Activated T-cell treated with anti-CD3 and anti-CD28 coated beads, Interleukin-2, amount 50 U/mL, for 72 hours (primary cell): ENCODE measurements around the gene NPIPB12. TPM values are rescaled to one million over a fixed set of nuclear protein-coding genes. Genes with fewer than 3 reads are reported as not detected.
"Not testable (repeated sequence)": the region's sequence is repeated elsewhere in the genome, so short reads cannot be mapped to it uniquely, and the experiment has no call there.

ENCODE experiments used
- ATAC-seq, 2 donors: fragments of 150-1000 bp; cut with Tn5 transposase; replicated peaks in 1 of 2; 2 replicates each; pipeline ENCODE4 v1.10.0; 2021; ENCODE audit warnings: moderate library complexity in 2 of 2, mild to moderate bottlenecking in 1 of 2
- DNase-seq, 2 donors: peaks; one replicate each; pipeline ENCODE4 v3.0.0; 2021 to 2022; ENCODE audit warnings: mixed read lengths in 1 of 2
- H3K27ac Mint-ChIP-seq: one replicate; pipeline ENCODE4 v1.8.0; 2022; ENCODE audit warnings: mild to moderate bottlenecking, moderate library complexity, mixed read lengths
- H3K27me3 Mint-ChIP-seq: one replicate; pipeline ENCODE4 v1.8.0; 2022; ENCODE audit warnings: low read depth, mixed read lengths
- H3K36me3 Mint-ChIP-seq, 2 donors: one replicate each; pipeline ENCODE4 v1.8.0; 2022; ENCODE audit warnings: mixed read lengths in 2 of 2, mild to moderate bottlenecking in 1 of 2; ENCODE audit not compliant: insufficient read depth in 2 of 2
- H3K4me1 Mint-ChIP-seq: one replicate; pipeline ENCODE4 v1.8.0; 2022; ENCODE audit warnings: low read depth, mixed read lengths
- H3K4me3 Mint-ChIP-seq, 2 donors: one replicate each; pipeline ENCODE4 v1.8.0; 2022; ENCODE audit warnings: mild to moderate bottlenecking in 2 of 2, mixed read lengths in 2 of 2, moderate library complexity in 2 of 2
- H3K9me3 Mint-ChIP-seq, 2 donors: one replicate each; pipeline ENCODE4 v1.8.0; 2022; ENCODE audit warnings: mixed read lengths in 2 of 2
- total RNA-seq, 2 donors: library from RNA; stranded (reverse); gene quantifications; one replicate each; pipeline ENCODE4 v1.2.3, GENCODE V29; 2022

Gene NPIPB12
- total RNA-seq: 10 to 100 TPM; 81.5 to 90.4 TPM

DNA sequence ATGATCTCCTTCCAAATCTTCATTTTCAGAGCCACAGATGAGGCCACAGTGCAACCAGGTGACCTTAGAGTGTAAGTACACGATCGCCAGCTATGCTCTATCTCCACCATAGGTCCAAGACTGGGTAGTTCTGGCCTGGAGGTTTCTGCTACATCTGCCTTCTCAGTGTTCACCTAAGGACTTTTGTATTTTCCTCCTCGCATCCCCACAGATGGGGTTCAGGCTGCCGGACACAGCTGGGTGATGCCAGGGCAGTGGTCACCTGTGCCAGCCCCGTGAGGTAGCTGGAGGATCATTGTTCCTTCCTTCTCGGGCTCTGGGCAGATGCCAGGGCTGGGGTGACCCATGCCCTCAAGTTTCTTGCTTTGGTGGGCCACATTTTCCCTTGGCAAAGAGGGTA lies at the start of gene NPIPB12:
Gene NPIPB12, minus strand, starts transcription at position 101 of the 400 bp plus-strand sequence.
- H3K27me3 Mint-ChIP-seq, DNase-seq, ATAC-seq, H3K36me3 Mint-ChIP-seq, H3K4me3 Mint-ChIP-seq, H3K4me1 Mint-ChIP-seq, H3K9me3 Mint-ChIP-seq, H3K27ac Mint-ChIP-seq: not testable (repeated sequence)

DNA sequence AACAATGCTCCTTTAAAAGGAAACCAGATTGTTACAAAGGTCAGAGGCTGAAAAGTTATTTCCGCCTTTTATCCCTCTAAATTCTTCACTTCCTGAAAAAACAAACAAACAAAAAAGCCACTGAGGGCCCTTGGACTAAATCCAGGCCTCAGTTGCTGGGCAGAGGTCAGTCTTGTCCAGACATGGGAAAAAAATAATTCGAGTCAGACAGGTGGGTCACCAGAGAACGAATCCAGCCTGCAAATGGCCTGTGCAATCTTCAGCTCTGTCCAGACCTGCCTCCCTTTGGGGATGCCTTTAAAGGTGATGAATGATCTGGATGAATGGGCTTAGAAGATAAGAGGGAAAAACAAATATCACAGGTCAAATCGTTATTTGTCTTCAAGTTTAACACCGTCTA lies 15.3 kb upstream of the NPIPB12 start:
- not testable (repeated sequence) for ATAC-seq, H3K4me3 Mint-ChIP-seq, DNase-seq, H3K9me3 Mint-ChIP-seq, H3K36me3 Mint-ChIP-seq, H3K4me1 Mint-ChIP-seq, H3K27me3 Mint-ChIP-seq, H3K27ac Mint-ChIP-seq

GRCh38 chr16:29482276-29482675 lies 23.9 kb downstream of the NPIPB12 start:
- not testable (repeated sequence) for ATAC-seq, H3K27ac Mint-ChIP-seq, H3K27me3 Mint-ChIP-seq, H3K4me1 Mint-ChIP-seq, H3K4me3 Mint-ChIP-seq, H3K9me3 Mint-ChIP-seq, H3K36me3 Mint-ChIP-seq
- DNase-seq: peak in 1 of 2 donors; percentile 0

GRCh38 chr16:29472065-29472464 lies 34.1 kb downstream of the NPIPB12 start:
- not testable (repeated sequence) for H3K9me3 Mint-ChIP-seq, H3K4me1 Mint-ChIP-seq, DNase-seq, H3K4me3 Mint-ChIP-seq, H3K27ac Mint-ChIP-seq, H3K36me3 Mint-ChIP-seq, H3K27me3 Mint-ChIP-seq
- peak; percentile 8 to 61 for ATAC-seq

- not testable (repeated sequence) for ATAC-seq, H3K27me3 Mint-ChIP-seq, H3K27ac Mint-ChIP-seq, H3K4me1 Mint-ChIP-seq, H3K9me3 Mint-ChIP-seq, H3K36me3 Mint-ChIP-seq, H3K4me3 Mint-ChIP-seq
- DNase-seq: peak in 1 of 2 donors; percentile 1
Observed at GRCh38 chr16:29469660-29470059, 36.5 kb downstream of the NPIPB12 start.

DNA sequence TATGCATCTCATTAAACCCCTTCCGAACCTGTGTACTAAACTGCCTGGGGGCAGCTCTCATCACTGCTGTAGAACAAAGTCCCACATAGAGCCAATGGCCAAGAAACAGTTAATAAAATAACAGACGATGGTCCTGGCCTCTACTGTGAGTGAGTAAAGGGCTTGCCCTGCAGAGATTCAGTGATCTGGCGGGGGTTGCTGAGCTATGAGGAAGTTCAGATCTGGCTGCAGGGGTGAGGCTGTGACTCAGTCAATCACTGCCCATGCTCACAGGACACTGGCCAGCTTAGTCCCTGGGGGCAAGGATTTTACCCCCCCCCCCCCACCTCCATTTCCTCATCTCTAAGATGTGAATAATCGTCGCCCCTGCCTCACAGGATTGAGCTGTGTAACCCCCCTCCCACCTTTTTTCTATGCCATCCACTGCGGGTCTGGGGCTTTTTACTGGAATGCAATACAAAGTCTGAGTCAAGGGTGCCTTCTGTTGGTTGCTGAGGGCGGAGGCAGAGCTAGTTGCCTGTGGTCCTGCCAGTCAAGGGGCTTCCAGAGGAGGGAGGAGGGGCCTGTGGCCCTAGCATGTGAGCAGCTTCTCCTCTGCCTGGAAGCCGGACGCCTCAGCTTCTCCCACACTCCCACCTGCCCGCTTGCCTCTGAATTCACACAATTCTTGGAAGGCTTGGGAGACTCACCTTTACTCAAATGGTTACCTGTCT lies 38.4 kb downstream of the NPIPB12 start:
- not testable (repeated sequence) for H3K36me3 Mint-ChIP-seq, H3K4me3 Mint-ChIP-seq, H3K9me3 Mint-ChIP-seq, H3K4me1 Mint-ChIP-seq, H3K27me3 Mint-ChIP-seq, H3K27ac Mint-ChIP-seq, DNase-seq
- peak; percentile 42 to 45 for ATAC-seq

- not testable (repeated sequence) for DNase-seq, H3K27me3 Mint-ChIP-seq, H3K4me1 Mint-ChIP-seq, H3K36me3 Mint-ChIP-seq, H3K27ac Mint-ChIP-seq, H3K9me3 Mint-ChIP-seq, H3K4me3 Mint-ChIP-seq
- ATAC-seq: peak; percentile 52 to 62
Observed at GRCh38 chr16:29466904-29467303, 39.3 kb downstream of the NPIPB12 start.

DNA sequence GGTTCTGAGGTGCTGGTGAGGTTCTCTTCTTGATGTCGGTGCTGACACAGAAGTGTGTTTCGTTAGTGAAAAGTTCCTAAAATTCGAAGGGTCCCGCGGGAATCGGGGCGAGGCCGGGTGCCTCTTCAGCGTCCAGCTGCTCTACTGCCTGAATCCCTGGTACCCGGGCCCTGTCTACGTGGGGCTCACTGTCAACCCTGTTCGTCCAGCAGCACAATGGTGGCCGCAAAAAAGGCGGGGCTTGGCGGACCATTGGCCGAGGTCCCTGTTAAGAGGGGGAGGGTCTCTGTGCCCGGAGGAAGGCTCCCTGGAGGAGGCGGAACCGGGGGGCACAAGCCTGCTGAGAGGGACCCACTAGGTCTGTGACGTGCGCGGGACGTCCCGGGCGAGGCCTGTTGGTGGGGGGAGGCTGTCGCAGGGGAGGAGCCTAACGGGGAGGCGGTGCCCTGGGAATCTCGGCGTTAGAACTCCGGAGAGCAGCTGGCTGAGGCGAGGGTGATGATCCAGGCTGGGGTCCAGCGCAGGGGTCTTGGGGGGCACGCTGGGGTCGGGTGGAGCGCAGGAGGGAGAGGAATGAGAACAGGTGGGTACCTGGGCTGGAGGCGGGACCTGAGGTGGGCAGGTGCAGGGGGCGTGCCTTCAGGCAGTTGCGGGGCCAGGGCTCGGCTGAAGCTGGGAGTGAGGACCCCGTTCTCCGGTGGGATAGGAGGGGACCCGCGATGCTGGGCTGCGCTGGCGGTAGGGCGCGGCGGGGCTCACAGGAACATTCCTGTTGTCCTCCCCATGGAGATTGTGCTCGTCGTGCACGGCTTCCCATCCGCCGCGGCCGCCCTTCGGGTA lies 40.0 kb downstream of the NPIPB12 start:
- H3K36me3 Mint-ChIP-seq, H3K4me3 Mint-ChIP-seq, H3K4me1 Mint-ChIP-seq, H3K27ac Mint-ChIP-seq, DNase-seq, H3K9me3 Mint-ChIP-seq, H3K27me3 Mint-ChIP-seq: not testable (repeated sequence)
- ATAC-seq: peak; percentile 47 to 69

GRCh38 chr16:29460647-29461030 lies 45.6 kb downstream of the NPIPB12 start:
- H3K4me3 Mint-ChIP-seq, H3K9me3 Mint-ChIP-seq, H3K4me1 Mint-ChIP-seq, H3K36me3 Mint-ChIP-seq, H3K27me3 Mint-ChIP-seq, H3K27ac Mint-ChIP-seq, ATAC-seq, DNase-seq: not testable (repeated sequence)

DNA sequence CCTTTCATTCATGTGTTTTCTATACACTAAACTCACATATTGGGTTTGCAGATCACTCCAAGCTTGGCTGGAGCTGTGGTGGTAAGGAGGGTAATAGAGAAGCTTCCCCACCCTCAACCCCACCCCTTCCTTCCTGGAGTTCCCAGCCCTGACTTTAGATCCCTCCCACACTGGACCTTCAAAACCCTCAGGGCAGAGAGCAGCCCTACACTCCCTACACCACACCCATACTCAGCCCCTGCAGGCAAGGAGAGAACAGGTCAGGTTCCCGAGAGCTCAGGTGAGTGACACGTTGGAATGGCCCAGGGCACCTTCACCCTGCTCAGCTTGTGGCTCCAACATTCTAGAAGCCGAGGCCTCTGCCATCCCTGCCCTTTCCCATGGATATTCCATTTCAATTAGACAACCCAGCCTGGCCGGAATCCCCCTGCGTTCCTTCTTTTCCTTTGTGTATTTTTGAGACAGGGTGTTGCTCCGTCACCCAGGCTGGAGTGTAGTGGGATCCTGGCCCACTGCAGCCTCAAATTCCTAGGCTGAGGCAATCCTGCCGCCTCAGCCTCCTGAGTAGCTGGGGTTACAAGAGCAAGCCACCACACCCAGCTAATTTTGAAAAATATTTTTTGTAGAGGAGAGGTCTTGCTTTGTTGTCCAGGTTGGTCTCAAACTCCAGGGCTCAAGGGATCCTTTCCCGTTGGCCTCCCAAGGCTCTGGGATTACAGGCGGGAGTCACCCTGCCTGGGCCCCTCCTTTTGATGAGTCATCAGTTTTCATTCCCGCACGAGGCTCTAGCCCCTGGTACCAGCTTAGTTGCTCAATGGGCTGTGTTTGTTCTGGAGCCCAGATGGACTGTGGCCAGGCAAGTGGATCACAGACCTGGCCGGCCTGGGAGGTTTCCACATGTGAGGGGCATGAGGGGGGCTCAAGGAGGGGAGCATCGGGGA lies 46.2 kb downstream of the NPIPB12 start, which contains the start of gene SULT1A4:
Gene SULT1A4, plus strand, starts transcription at position 208 of the 941 bp plus-strand sequence. CDS start 1,473 bp downstream, outside the sequence.
- DNase-seq, H3K9me3 Mint-ChIP-seq, ATAC-seq, H3K4me1 Mint-ChIP-seq, H3K27ac Mint-ChIP-seq, H3K4me3 Mint-ChIP-seq, H3K36me3 Mint-ChIP-seq, H3K27me3 Mint-ChIP-seq: not testable (repeated sequence)

- not testable (repeated sequence) for H3K9me3 Mint-ChIP-seq, H3K36me3 Mint-ChIP-seq, H3K27me3 Mint-ChIP-seq, H3K4me3 Mint-ChIP-seq, H3K27ac Mint-ChIP-seq, DNase-seq, ATAC-seq, H3K4me1 Mint-ChIP-seq
Observed at GRCh38 chr16:29457660-29458059, 48.5 kb downstream of the NPIPB12 start.

- not testable (repeated sequence) for H3K4me3 Mint-ChIP-seq, DNase-seq, H3K27me3 Mint-ChIP-seq, H3K27ac Mint-ChIP-seq, H3K9me3 Mint-ChIP-seq, H3K36me3 Mint-ChIP-seq, H3K4me1 Mint-ChIP-seq
- peak; percentile 76 to 77 for ATAC-seq
Observed at GRCh38 chr16:29454828-29455227, 51.4 kb downstream of the NPIPB12 start.

GRCh38 chr16:29454269-29454668 lies 51.9 kb downstream of the NPIPB12 start, which contains the start of the genes BOLA2 and SLX1B:
BOLA2 (minus strand) TSS chr16:29454351; CDS start chr16:29454253, 98 bp downstream.
SLX1B (plus strand) TSS chr16:29454533.
- H3K4me3 Mint-ChIP-seq, H3K9me3 Mint-ChIP-seq, H3K36me3 Mint-ChIP-seq, DNase-seq, H3K27ac Mint-ChIP-seq, H3K27me3 Mint-ChIP-seq, H3K4me1 Mint-ChIP-seq: not testable (repeated sequence)
- peak; percentile 89 for ATAC-seq
